ENCODE data around the gene ABCC6.
A peak's percentile ranks its signal among the peaks of the same experiment; 100 is the strongest.

Gene ABCC6

GRCh38 chr16:16139061-16139460, 84.2 kb downstream of the ABCC6 start:
- no peak for DNase-seq

- DNase-seq, result no peak
Observed at GRCh38 chr16:16138034-16138635, 85.2 kb downstream of the ABCC6 start.

GRCh38 chr16:16137110-16137509, 86.2 kb downstream of the ABCC6 start:
- no peak for DNase-seq

GRCh38 chr16:16136588-16136987, 86.7 kb downstream of the ABCC6 start:
- no peak for DNase-seq

GRCh38 chr16:16133943-16134604, 89.2 kb downstream of the ABCC6 start:
- no peak for DNase-seq

- no peak for DNase-seq
Observed at GRCh38 chr16:16131659-16132058, 91.6 kb downstream of the ABCC6 start.

- DNase-seq, result no peak
Observed at GRCh38 chr16:16131204-16131603, 92.1 kb downstream of the ABCC6 start.

- peak; percentile 5 to 6 for DNase-seq
Observed at GRCh38 chr16:16127469-16128116, 95.7 kb downstream of the ABCC6 start.

GRCh38 chr16:16126896-16127295, 96.4 kb downstream of the ABCC6 start:
- no peak for DNase-seq

GRCh38 chr16:16124974-16125373, 98.3 kb downstream of the ABCC6 start:
- no peak for DNase-seq

GRCh38 chr16:16124438-16124837, 98.9 kb downstream of the ABCC6 start:
- DNase-seq, result no peak

- no peak for DNase-seq
Observed at GRCh38 chr16:16122264-16122663, 101.0 kb downstream of the ABCC6 start.

GRCh38 chr16:16121185-16121727, 102.0 kb downstream of the ABCC6 start:
- no peak for DNase-seq

- DNase-seq, result peak; percentile 34 to 38
Observed at GRCh38 chr16:16120382-16121184, 102.7 kb downstream of the ABCC6 start.

GRCh38 chr16:16120044-16120381, 103.3 kb downstream of the ABCC6 start:
- no peak for DNase-seq

GRCh38 chr16:16118337-16118736, 105.0 kb downstream of the ABCC6 start:
- no peak for DNase-seq

GRCh38 chr16:16116841-16117240, 106.5 kb downstream of the ABCC6 start:
- DNase-seq, result no peak

- no peak for DNase-seq
Observed at GRCh38 chr16:16113076-16113475, 110.2 kb downstream of the ABCC6 start.

GRCh38 chr16:16112450-16113053, 110.7 kb downstream of the ABCC6 start:
- no peak for DNase-seq

- DNase-seq, result no peak
Observed at GRCh38 chr16:16111639-16112038, 111.7 kb downstream of the ABCC6 start.

GRCh38 chr16:16110111-16110490, 113.2 kb downstream of the ABCC6 start:
- DNase-seq, result no peak

GRCh38 chr16:16109453-16110110, 113.7 kb downstream of the ABCC6 start:
- no peak for DNase-seq
